ENCODE measurements around the gene PPP2R2D.

PPP2R2D gene

DNA sequence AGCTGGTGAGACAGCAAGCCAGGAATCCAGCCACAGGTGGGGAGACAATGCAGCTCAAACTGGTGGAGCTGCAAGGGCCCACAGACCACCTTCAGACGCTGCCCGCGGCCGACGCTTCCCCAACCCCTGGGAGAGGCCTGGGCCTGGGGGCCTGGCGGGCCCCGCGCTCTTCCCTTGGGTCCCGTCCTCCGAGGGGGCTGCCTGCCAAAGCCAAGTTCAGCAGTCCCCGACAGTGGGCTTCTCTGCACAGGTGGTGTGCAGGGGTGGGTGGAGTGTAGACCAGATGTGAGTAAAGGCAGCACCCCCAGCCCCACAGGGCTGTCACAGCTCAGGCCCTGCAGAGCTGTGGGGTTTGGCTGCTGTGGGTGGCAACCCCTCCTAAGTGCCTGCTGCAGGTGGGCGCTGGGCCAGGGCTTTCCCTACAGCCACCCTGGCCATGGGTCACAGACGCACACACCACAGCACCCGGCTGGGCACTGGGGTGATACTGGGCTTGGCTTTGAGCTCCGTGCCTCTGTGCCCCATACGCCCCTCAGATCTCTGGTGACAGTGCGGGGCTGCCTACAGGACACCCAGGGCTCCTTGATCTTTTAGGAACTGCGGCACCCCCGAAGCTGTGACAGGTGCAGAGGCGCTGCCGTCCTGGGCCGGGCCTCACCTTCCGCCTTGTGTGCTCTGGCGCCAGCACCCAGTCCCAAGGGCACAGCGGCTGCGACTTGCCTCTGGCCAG, 60.4 kb downstream of the PPP2R2D start:
- Histone ChIP-seq H3K4me1 (no peaks in the 10 kb centered on the region), H3K4me3 (ENCODE audit: low read depth, low read length) (no peak overlapping the region), H3K36me3 (ENCODE audit: control insufficient read depth, insufficient read depth, low read length) (no peaks in the 10 kb centered on the region), H2AFZ (no peak overlapping the region), H3K27me3 (ENCODE audit: control insufficient read depth, insufficient read depth, low read length) (no peaks in the 10 kb centered on the region), H3K4me2 (ENCODE audit: low read length) (no peak overlapping the region), H3K9me3 (ENCODE audit: control insufficient read depth, low read length) (no peaks in the 10 kb centered on the region), H3K79me2 (no peaks in the 10 kb centered on the region), H3K27ac (no peak overlapping the region), H3K9ac (no peak overlapping the region)
- TF ChIP-seq, protein P1, sequence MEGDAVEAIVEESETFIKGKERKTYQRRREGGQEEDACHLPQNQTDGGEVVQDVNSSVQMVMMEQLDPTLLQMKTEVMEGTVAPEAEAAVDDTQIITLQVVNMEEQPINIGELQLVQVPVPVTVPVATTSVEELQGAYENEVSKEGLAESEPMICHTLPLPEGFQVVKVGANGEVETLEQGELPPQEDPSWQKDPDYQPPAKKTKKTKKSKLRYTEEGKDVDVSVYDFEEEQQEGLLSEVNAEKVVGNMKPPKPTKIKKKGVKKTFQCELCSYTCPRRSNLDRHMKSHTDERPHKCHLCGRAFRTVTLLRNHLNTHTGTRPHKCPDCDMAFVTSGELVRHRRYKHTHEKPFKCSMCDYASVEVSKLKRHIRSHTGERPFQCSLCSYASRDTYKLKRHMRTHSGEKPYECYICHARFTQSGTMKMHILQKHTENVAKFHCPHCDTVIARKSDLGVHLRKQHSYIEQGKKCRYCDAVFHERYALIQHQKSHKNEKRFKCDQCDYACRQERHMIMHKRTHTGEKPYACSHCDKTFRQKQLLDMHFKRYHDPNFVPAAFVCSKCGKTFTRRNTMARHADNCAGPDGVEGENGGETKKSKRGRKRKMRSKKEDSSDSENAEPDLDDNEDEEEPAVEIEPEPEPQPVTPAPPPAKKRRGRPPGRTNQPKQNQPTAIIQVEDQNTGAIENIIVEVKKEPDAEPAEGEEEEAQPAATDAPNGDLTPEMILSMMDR (IDR thresholded peaks at IDR 0.05): no peak

DNA sequence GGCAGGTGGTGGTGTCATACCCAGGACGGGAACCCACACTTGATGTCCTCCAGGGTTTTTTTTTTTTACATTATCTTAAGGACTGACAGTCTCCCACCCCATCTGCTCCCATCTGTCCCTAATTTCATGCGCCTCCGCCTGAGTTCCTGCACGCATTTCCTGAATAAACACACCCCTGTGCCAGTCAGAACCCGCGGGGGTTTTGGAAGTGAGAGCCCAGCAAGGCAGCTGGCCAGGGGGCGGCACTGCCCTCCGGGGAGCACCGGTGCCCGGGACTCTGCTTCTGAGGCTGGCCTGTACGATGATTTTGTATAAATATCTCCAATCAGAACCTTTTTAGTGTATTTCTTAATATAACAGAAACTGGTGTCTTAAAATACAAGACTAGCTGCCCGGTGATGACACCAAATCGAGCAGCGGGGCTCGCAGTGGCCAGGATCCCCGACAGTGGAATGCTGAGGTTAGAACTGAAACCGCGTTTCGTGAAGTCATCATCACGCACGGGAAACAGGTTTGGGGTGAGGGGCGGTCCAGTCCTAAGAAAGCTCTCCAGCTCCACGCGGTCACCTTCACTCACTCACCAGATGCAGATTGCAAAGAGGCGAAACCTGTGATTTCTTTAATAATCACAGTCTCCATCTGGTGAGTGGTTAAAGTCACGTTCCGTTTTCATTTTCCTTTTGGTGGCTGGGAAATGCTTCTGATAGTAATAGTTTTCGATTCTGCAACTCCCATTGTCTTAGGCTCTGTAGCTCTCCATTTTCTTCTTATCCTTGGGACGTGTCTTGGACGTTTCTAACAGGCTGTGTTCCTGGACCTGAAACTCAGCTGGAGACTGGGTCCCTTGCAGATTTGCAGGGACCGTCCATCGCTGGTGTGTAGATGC, 61.2 kb downstream of the PPP2R2D start:
- Histone ChIP-seq H3K9ac (no peak overlapping the region), H3K79me2 (no peaks in the 10 kb centered on the region), H2AFZ (no peak overlapping the region), H3K36me3 (ENCODE audit: control insufficient read depth, insufficient read depth, low read length) (no peaks in the 10 kb centered on the region), H3K9me3 (ENCODE audit: control insufficient read depth, low read length) (no peaks in the 10 kb centered on the region), H3K4me1 (no peaks in the 10 kb centered on the region), H3K4me3 (ENCODE audit: low read depth, low read length) (no peak overlapping the region), H3K27me3 (ENCODE audit: control insufficient read depth, insufficient read depth, low read length) (no peaks in the 10 kb centered on the region), H3K27ac (no peak overlapping the region), H3K4me2 (ENCODE audit: low read length) (no peak overlapping the region)
- TF ChIP-seq, protein P1 (IDR thresholded peaks at IDR 0.05): no peak

DNA sequence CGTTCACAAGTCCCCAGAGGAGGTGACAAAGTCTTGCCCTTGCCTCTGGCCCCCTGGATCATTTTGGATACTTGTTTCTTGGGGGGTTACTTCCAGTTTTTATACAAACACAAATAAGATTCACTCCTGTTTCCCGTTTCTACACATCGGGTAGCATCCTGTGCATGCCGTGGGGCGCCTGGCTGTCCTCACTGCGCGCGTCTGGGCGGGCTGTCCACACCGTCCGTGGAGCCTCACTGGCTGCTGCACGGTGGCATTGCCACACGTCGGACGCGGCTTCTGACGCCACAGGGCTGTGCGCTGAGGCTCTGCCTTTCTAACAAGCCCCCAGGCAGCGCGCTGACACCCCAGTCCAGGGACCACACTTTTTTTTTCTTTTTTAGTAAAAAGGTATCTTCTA, 62.5 kb downstream of the PPP2R2D start:
- Histone ChIP-seq H3K36me3 (ENCODE audit: control insufficient read depth, insufficient read depth, low read length) (no peaks in the 10 kb centered on the region), H3K4me3 (ENCODE audit: low read depth, low read length) (no peak overlapping the region), H3K27me3 (ENCODE audit: control insufficient read depth, insufficient read depth, low read length) (no peaks in the 10 kb centered on the region), H3K4me2 (ENCODE audit: low read length) (no peak overlapping the region), H3K79me2 (no peaks in the 10 kb centered on the region), H3K9ac (no peak overlapping the region), H3K4me1 (no peaks in the 10 kb centered on the region), H3K9me3 (ENCODE audit: control insufficient read depth, low read length) (no peaks in the 10 kb centered on the region), H3K27ac (no peak overlapping the region), H2AFZ (no peak overlapping the region)
- TF ChIP-seq, protein P1 (IDR thresholded peaks at IDR 0.05): no peak

DNA sequence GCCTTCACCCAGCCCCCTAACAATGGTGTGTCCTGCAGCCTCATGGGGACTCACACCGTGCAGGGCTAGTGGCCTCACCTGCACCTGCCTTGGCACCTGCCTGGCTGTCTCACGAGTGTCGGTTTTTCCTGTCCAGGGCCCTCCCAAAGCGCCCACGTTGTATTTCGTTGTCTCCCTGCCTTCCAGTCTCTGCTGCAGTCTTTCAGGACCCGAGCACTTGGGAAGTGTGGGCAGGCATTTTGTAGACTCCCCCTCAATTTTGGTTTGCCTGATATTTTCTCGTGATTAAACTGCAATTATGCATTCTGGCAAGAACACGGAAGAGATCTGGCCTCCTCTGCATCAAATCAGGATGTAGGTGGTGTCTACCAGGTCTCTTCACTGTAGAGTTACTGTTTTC, 63.0 kb downstream of the PPP2R2D start:
- Histone ChIP-seq H3K9ac (no peak overlapping the region), H3K4me2 (ENCODE audit: low read length) (no peak overlapping the region), H2AFZ (no peak overlapping the region), H3K9me3 (ENCODE audit: control insufficient read depth, low read length) (no peaks in the 10 kb centered on the region), H3K79me2 (no peaks in the 10 kb centered on the region), H3K27ac (no peak overlapping the region), H3K4me3 (ENCODE audit: low read depth, low read length) (no peak overlapping the region), H3K4me1 (no peaks in the 10 kb centered on the region), H3K36me3 (ENCODE audit: control insufficient read depth, insufficient read depth, low read length) (no peaks in the 10 kb centered on the region), H3K27me3 (ENCODE audit: control insufficient read depth, insufficient read depth, low read length) (no peaks in the 10 kb centered on the region)
- TF ChIP-seq, protein P1 (IDR thresholded peaks at IDR 0.05): no peak

All from parathyroid adenoma (tissue), 2 donors.